Activated CD8-positive, alpha-beta T cell treated with anti-CD3 and anti-CD28 coated beads for 36 hours (primary cell): Measurements from ENCODE around the gene IGFBP1. TPM values are rescaled to one million over a fixed set of nuclear protein-coding genes. Genes with fewer than 3 reads are reported as not detected.

Experiments used
- ATAC-seq: fragments of 200-7000 bp; cut with Tn5 transposase; one replicate; pipeline ENCODE4 v1.10.0; 2021; ENCODE audit warnings: mild to moderate bottlenecking, moderate library complexity
- CTCF ChIA-PET: fragments of 350-600 bp; sonication (Branson Sonifier 250); formaldehyde crosslinking; loops from one replicate; lab custom pipeline; 2021; ENCODE audit warnings: antibody characterized with exemption; lab: Charles Lee
- POLR2A ChIA-PET: fragments of 350-600 bp; sonication (Branson Sonifier 250); formaldehyde crosslinking; loops from one replicate; lab custom pipeline; 2021; ENCODE audit warnings: antibody characterized with exemption; lab: Charles Lee
- DNase-seq: peaks from one replicate; pipeline ENCODE4 v3.0.0-alpha.2; 2020
- H3K27ac Mint-ChIP-seq: one replicate; pipeline ENCODE4 v1.8.0; 2021; ENCODE audit warnings: mild to moderate bottlenecking, mixed read lengths
- H3K27me3 Mint-ChIP-seq: one replicate; pipeline ENCODE4 v1.8.0; 2021; ENCODE audit warnings: mixed read lengths
- H3K36me3 Mint-ChIP-seq: one replicate; pipeline ENCODE4 v1.8.0; 2021; ENCODE audit warnings: low read depth, mixed read lengths
- H3K4me1 Mint-ChIP-seq: one replicate; pipeline ENCODE4 v1.8.0; 2021; ENCODE audit warnings: low read depth, mixed read lengths
- H3K4me3 Mint-ChIP-seq: one replicate; pipeline ENCODE4 v1.8.0; 2021; ENCODE audit warnings: mild to moderate bottlenecking, moderate library complexity, mixed read lengths
- H3K9me3 Mint-ChIP-seq: one replicate; pipeline ENCODE4 v1.8.0; 2021; ENCODE audit warnings: mixed read lengths
- CTCF ChIP-seq: fragments of 200-600 bp; IDR thresholded peaks from one replicate; pipeline ENCODE4 v1.8.0; 2022; ENCODE audit warnings: antibody characterized with exemption, mild to moderate bottlenecking
- intact Hi-C: fragments of 100-400 bp; cut with micrococcal nuclease; formaldehyde crosslinking; loops from one replicate; pipeline ENCODE4 v1.10.0; 2022
- total RNA-seq, 2 experiments: library from RNA; stranded (reverse); gene quantifications; one replicate each; pipeline ENCODE4 v1.2.3, GENCODE V29; 2021

The IGFBP1 gene
- total RNA-seq, 2 experiments from 2014 or later, result not detected

GRCh38 chr7:45911311-45911710 is 23.0 kb downstream of the IGFBP1 start:
- intact Hi-C loops, result no loop called here
- DNase-seq, result no peak
- no peak overlapping the region for H3K27ac Mint-ChIP-seq
- no peaks in the 10 kb centered on the region for H3K36me3 Mint-ChIP-seq
- ChIA-PET POLR2A (no interaction called here), CTCF (no interaction called here)
- ATAC-seq, result no peak
- H3K9me3 Mint-ChIP-seq, result peaks cover 2% of the 10 kb centered on the region
- no peak overlapping the region for H3K4me3 Mint-ChIP-seq
- peaks cover 2% of the 10 kb centered on the region for H3K4me1 Mint-ChIP-seq
- peaks cover 18% of the 10 kb centered on the region for H3K27me3 Mint-ChIP-seq
- TF ChIP-seq CTCF, result no peak

- Mint-ChIP-seq H3K4me1 (peaks cover 2% of the 10 kb centered on the region), H3K27me3 (peaks cover 24% of the 10 kb centered on the region), H3K36me3 (no peaks in the 10 kb centered on the region), H3K4me3 (no peak overlapping the region), H3K27ac (no peak overlapping the region), H3K9me3 (peaks cover 1% of the 10 kb centered on the region)
- intact Hi-C loops, result no loop called here
- CTCF ChIA-PET, result interaction anchor here (1.2 to 1.3 kb wide), 2 partner anchors 10 to 22 kb away, joined by 3 to 5 read pairs; no protein-coding TSS in a partner anchor
- DNase-seq (no peak), ATAC-seq (no peak)
- POLR2A ChIA-PET, result no interaction called here
- no peak for TF ChIP-seq CTCF
Measured at GRCh38 chr7:45912972-45913371, 24.7 kb downstream of the IGFBP1 start.

- Mint-ChIP-seq H3K36me3 (no peaks in the 10 kb centered on the region), H3K4me3 (no peak overlapping the region), H3K27me3 (peaks cover 41% of the 10 kb centered on the region), H3K9me3 (no peaks in the 10 kb centered on the region), H3K4me1 (peaks cover 3% of the 10 kb centered on the region), H3K27ac (no peak overlapping the region)
- ATAC-seq, result no peak
- TF ChIP-seq CTCF, result no peak
- no peak for DNase-seq
- ChIA-PET CTCF (interaction anchor here (1.0 kb wide), 1 partner anchor 8 kb away, joined by 3 read pairs; no protein-coding TSS in a partner anchor), POLR2A (no interaction called here)
- intact Hi-C loops, result loop anchor here (5.0 kb wide), 2 partner anchors 437 to 1172 kb away; no protein-coding TSS in a partner anchor
Measured at GRCh38 chr7:45914911-45915310, 26.6 kb downstream of the IGFBP1 start.

- H3K27ac Mint-ChIP-seq, result no peak overlapping the region
Measured at GRCh38 chr7:45915606-45916005, 27.3 kb downstream of the IGFBP1 start.

More at GRCh38 chr7:45915606-45916005, 27.3 kb downstream of the IGFBP1 start:
- ChIA-PET CTCF (interaction anchor here (1.0 kb wide), 1 partner anchor 23 kb away, joined by 3 read pairs; no protein-coding TSS in a partner anchor), POLR2A (no interaction called here)
- Mint-ChIP-seq H3K9me3 (no peaks in the 10 kb centered on the region), H3K4me3 (no peak overlapping the region), H3K36me3 (no peaks in the 10 kb centered on the region), H3K27me3 (peaks cover 45% of the 10 kb centered on the region), H3K4me1 (peaks cover 7% of the 10 kb centered on the region)
- TF ChIP-seq CTCF, result no peak
- intact Hi-C loops, result loop anchor here (5.0 kb wide), 2 partner anchors 437 to 1172 kb away; no protein-coding TSS in a partner anchor
- ATAC-seq (no peak), DNase-seq (no peak)
